A673 (cell line): ENCODE data around the gene CKB.

ENCODE experiments used
- EZH2 ChIP-seq: fragments of 200-600 bp; sonication (generic); IDR thresholded peaks from 2 replicates; pipeline ENCODE4 v1.6.1; 2017; ENCODE audit warnings: borderline replicate concordance, low read depth, mild to moderate bottlenecking, mixed read lengths, antibody characterized with exemption, low read length; ENCODE audit not compliant: poor library complexity, severe bottlenecking
- TF ChIP-seq, protein P1 (sequence below): fragments of 300-800, 200-600 bp; sonication (generic); conservative IDR thresholded peaks from 2 replicates; pipeline ENCODE4 v1.5.1; 2017; ENCODE audit warnings: low read depth, mild to moderate bottlenecking, antibody characterized with exemption, low read length, moderate library complexity, mixed read lengths

DNA sequence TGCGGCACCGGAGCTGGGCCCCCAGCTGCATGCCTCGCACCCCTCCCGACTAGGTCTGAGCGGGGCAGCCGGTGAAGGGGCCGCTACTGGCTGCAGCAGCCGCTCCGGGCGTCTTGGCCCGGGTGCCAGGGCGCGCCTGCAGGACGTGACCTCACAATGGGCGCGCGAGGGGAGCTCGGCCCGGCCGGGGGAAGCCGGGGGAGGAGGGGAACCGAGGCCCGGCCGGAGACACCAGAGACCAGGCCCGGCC, 39.5 kb upstream of the CKB start:
- TF ChIP-seq, protein P1, sequence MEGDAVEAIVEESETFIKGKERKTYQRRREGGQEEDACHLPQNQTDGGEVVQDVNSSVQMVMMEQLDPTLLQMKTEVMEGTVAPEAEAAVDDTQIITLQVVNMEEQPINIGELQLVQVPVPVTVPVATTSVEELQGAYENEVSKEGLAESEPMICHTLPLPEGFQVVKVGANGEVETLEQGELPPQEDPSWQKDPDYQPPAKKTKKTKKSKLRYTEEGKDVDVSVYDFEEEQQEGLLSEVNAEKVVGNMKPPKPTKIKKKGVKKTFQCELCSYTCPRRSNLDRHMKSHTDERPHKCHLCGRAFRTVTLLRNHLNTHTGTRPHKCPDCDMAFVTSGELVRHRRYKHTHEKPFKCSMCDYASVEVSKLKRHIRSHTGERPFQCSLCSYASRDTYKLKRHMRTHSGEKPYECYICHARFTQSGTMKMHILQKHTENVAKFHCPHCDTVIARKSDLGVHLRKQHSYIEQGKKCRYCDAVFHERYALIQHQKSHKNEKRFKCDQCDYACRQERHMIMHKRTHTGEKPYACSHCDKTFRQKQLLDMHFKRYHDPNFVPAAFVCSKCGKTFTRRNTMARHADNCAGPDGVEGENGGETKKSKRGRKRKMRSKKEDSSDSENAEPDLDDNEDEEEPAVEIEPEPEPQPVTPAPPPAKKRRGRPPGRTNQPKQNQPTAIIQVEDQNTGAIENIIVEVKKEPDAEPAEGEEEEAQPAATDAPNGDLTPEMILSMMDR, result no peak
- no peak for TF ChIP-seq EZH2
